HEK293 (cell line): Measurements from ENCODE around the gene SLC9A9.

Experiments used
- CTCF ChIA-PET: fragments of 350-600 bp; formaldehyde crosslinking; extraction: SDS; loops from one replicate; lab custom pipeline; 2021; ENCODE audit warnings: antibody characterized with exemption; lab: Yijun Ruan, JAX
- POLR2A ChIA-PET: fragments of 300-600 bp; formaldehyde crosslinking; extraction: SDS; loops from one replicate; lab custom pipeline; 2020; ENCODE audit warnings: antibody characterized with exemption, inconsistent platforms; lab: Yijun Ruan, JAX
- H3K27ac ChIP-seq: fragments of 200-500 bp; sonication (Bioruptor generic); 2 replicates; pipeline ENCODE4 v1.5.1; 2014; ENCODE audit warnings: low read depth, low read length, control low read depth, inconsistent platforms; ENCODE audit errors: extremely low read depth
- H3K36me3 ChIP-seq, 2 experiments: fragments of 200-500 bp in 1 of 2; sonication (Bioruptor generic) in 1 of 2; 1 replicate in 1 of 2; 2 replicates in 1 of 2; pipeline ENCODE4 v1.5.1; 2014 to 2017; ENCODE audit warnings: inconsistent platforms in 2 of 2, low read length in 2 of 2; ENCODE audit not compliant: control insufficient read depth in 2 of 2, insufficient read depth in 1 of 2
- H3K4me1 ChIP-seq: fragments of 200-500 bp; sonication (Bioruptor generic); 2 replicates; pipeline ENCODE4 v1.5.1; 2014; ENCODE audit warnings: mild to moderate bottlenecking, low read length, inconsistent platforms; ENCODE audit not compliant: control insufficient read depth, insufficient read depth
- H3K4me3 ChIP-seq: 2 replicates; pipeline ENCODE4 v1.5.1; 2011; ENCODE audit warnings: low read depth, mild to moderate bottlenecking, control low read depth, low read length, moderate library complexity
- H3K9me3 ChIP-seq: fragments of 200-500 bp; sonication (Bioruptor generic); 2 replicates; pipeline ENCODE4 v1.5.1; 2014; ENCODE audit warnings: low read depth, low read length, inconsistent platforms; ENCODE audit not compliant: control insufficient read depth, insufficient read depth
- GFI1B ChIP-seq: fragments of 450-650 bp; formaldehyde crosslinking; IDR thresholded peaks from 2 replicates; pipeline ENCODE4 v1.5.1; 2016; ENCODE audit warnings: missing biosample characterization, missing genetic modification characterization
- GLIS2 ChIP-seq: fragments of 450-650 bp; formaldehyde crosslinking; IDR thresholded peaks from 2 replicates; pipeline ENCODE4 v1.5.1; 2016; ENCODE audit warnings: missing biosample characterization, missing genetic modification characterization
- IKZF3 ChIP-seq: fragments of 450-650 bp; IDR thresholded peaks from 2 replicates; pipeline ENCODE4 v1.5.0; 2018; ENCODE audit warnings: missing biosample characterization, mild to moderate bottlenecking, missing genetic modification characterization, moderate library complexity
- YY2 ChIP-seq: fragments of 450-650 bp; formaldehyde crosslinking; IDR thresholded peaks from 2 replicates; pipeline ENCODE4 v1.5.1; 2016; ENCODE audit warnings: missing biosample characterization, missing genetic modification characterization
- ZBTB7A ChIP-seq: fragments of 450-650 bp; formaldehyde crosslinking; IDR thresholded peaks from 2 replicates; pipeline ENCODE4 v1.5.1; 2016; ENCODE audit warnings: low read depth, missing biosample characterization, missing genetic modification characterization
- ZFHX2 ChIP-seq: fragments of 450-650 bp; formaldehyde crosslinking; conservative IDR thresholded peaks from 2 replicates; pipeline ENCODE4 v1.5.1; 2016; ENCODE audit warnings: missing biosample characterization, missing genetic modification characterization
- ZNF10 ChIP-seq: fragments of 450-650 bp; formaldehyde crosslinking; IDR thresholded peaks from 2 replicates; pipeline ENCODE4 v1.5.1; 2017; ENCODE audit warnings: missing biosample characterization, missing genetic modification characterization
- ZNF146 ChIP-seq: fragments of 450-650 bp; formaldehyde crosslinking; IDR thresholded peaks from 2 replicates; pipeline ENCODE4 v1.5.1; 2016; ENCODE audit warnings: missing biosample characterization, missing genetic modification characterization
- ZNF155 ChIP-seq: fragments of 450-650 bp; formaldehyde crosslinking; IDR thresholded peaks from 2 replicates; pipeline ENCODE4 v1.5.1; 2016; ENCODE audit warnings: missing biosample characterization, missing genetic modification characterization
- ZNF174 ChIP-seq: fragments of 450-650 bp; formaldehyde crosslinking; IDR thresholded peaks from 2 replicates; pipeline ENCODE4 v1.5.0; 2017; ENCODE audit warnings: missing biosample characterization, mild to moderate bottlenecking, missing genetic modification characterization
- ZNF19 ChIP-seq: fragments of 450-650 bp; formaldehyde crosslinking; IDR thresholded peaks from 2 replicates; pipeline ENCODE4; 2016; ENCODE audit warnings: missing biosample characterization, missing genetic modification characterization, low read depth
- ZNF311 ChIP-seq: fragments of 450-650 bp; formaldehyde crosslinking; IDR thresholded peaks from 2 replicates; pipeline ENCODE4 v1.5.1; 2017; ENCODE audit warnings: missing biosample characterization, missing genetic modification characterization, borderline replicate concordance
- ZNF324 ChIP-seq: fragments of 450-650 bp; formaldehyde crosslinking; IDR thresholded peaks from 2 replicates; pipeline ENCODE4 v1.5.1; 2016; ENCODE audit warnings: missing biosample characterization, missing genetic modification characterization
- ZNF335 ChIP-seq: fragments of 450-650 bp; formaldehyde crosslinking; conservative IDR thresholded peaks from 2 replicates; pipeline ENCODE4 v1.5.1; 2016; ENCODE audit warnings: missing biosample characterization, missing genetic modification characterization
- ZNF350 ChIP-seq: fragments of 450-650 bp; formaldehyde crosslinking; IDR thresholded peaks from 2 replicates; pipeline ENCODE4 v1.5.0; 2017; ENCODE audit warnings: missing biosample characterization, mild to moderate bottlenecking, missing genetic modification characterization
- ZNF404 ChIP-seq: fragments of 450-650 bp; formaldehyde crosslinking; IDR thresholded peaks from 2 replicates; pipeline ENCODE4 v1.5.1; 2017; ENCODE audit warnings: missing biosample characterization, missing genetic modification characterization
- ZNF433 ChIP-seq: fragments of 450-650 bp; formaldehyde crosslinking; IDR thresholded peaks from 2 replicates; pipeline ENCODE4 v1.5.1; 2016; ENCODE audit warnings: missing biosample characterization, missing genetic modification characterization, low read depth
- ZNF501 ChIP-seq: fragments of 450-650 bp; formaldehyde crosslinking; IDR thresholded peaks from 2 replicates; pipeline ENCODE4 v1.5.1; 2016; ENCODE audit warnings: missing biosample characterization, missing genetic modification characterization
- ZNF521 ChIP-seq: fragments of 450-650 bp; formaldehyde crosslinking; IDR thresholded peaks from 2 replicates; pipeline ENCODE4 v1.5.1; 2017; ENCODE audit warnings: missing biosample characterization, mild to moderate bottlenecking, missing genetic modification characterization
- ZNF76 ChIP-seq: fragments of 450-650 bp; formaldehyde crosslinking; IDR thresholded peaks from 2 replicates; pipeline ENCODE4; 2016; ENCODE audit warnings: low read depth, missing biosample characterization, missing genetic modification characterization, borderline replicate concordance
- ZNF785 ChIP-seq: fragments of 450-650 bp; formaldehyde crosslinking; IDR thresholded peaks from 2 replicates; pipeline ENCODE4 v1.5.1; 2016; ENCODE audit warnings: missing biosample characterization, missing genetic modification characterization
- TF ChIP-seq, protein P1 (sequence below): fragments of 450-650 bp; formaldehyde crosslinking; IDR thresholded peaks from 2 replicates; pipeline ENCODE4 v1.5.1; 2016; ENCODE audit warnings: missing biosample characterization, missing genetic modification characterization, borderline replicate concordance
- TF ChIP-seq, protein P2 (sequence below): fragments of 450-650 bp; formaldehyde crosslinking; IDR thresholded peaks from 2 replicates; pipeline ENCODE4 v1.5.1; 2016; ENCODE audit warnings: missing biosample characterization, missing genetic modification characterization
- TF ChIP-seq, protein P3 (sequence below): fragments of 450-650 bp; formaldehyde crosslinking; IDR thresholded peaks from 2 replicates; pipeline ENCODE4 v1.5.1; 2016; ENCODE audit warnings: missing biosample characterization, missing genetic modification characterization

The SLC9A9 gene

DNA sequence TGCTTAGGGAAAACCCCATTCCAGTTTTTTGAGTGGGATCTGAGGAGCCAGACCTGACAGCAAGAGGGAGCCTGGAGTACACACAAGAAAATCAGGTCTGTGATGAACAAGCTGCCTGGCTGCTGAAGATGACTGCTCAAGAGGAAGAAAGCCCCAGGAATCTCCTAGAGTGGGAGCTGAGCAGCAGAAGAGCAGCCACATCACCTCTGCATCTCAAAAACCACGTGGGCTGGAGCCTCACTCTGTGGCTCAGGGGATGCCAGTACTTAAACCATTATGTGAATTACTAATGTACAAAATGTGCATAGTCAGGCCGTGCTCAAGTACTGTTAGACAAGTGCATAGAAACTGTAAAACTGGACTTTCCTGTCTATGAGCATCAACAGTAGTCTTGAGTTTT, 52.4 kb downstream of the SLC9A9 start:
- Histone ChIP-seq H3K4me3 (no peak overlapping the region), H3K36me3 (no peaks in the 10 kb centered on the region), H3K27ac (no peak overlapping the region), H3K4me1 (no peaks in the 10 kb centered on the region), H3K9me3 (no peaks in the 10 kb centered on the region)
- ChIA-PET CTCF (no interaction called here), POLR2A (no interaction called here)
- TF ChIP-seq ZNF350 (tag by site-specific recombination): no peak
- no peak for TF ChIP-seq ZNF311 (tag by site-specific recombination)
- TF ChIP-seq ZNF76: no peak
- no peak for TF ChIP-seq ZNF335 (tag by site-specific recombination)

DNA sequence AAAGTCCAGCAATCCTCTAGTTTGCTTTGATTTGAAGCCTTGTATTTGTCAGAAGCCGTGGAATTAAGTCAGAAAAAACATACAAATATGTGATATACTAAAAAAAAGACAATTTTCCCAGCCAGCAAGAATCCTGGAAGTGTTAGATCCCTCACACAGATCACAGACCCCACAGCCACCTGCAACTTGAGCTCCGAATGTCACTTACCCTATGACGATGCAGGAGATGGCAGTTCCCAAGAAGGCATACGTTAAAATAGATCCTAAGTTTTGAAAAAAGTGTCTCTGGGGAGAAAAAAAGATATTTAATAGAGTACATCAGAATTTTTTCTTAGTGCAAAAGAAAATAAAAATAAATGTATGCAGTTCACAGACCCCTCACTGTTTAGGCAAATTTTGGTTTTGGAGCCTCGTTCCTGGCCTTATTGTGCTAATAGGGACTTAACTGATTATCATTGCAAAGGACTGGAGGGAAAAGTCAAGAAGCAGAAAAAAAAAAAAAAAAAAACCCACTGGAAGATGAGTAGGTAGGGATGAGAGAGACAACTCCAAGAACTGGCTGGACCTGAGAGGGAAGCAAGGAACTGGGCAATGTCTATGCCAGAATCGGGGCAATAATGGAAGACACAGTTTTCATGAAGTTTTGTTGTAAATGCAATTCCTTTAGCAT, 53.3 kb downstream of the SLC9A9 start:
- H3K4me1 ChIP-seq: no peaks in the 10 kb centered on the region
- POLR2A ChIA-PET: no interaction called here
- TF ChIP-seq ZNF350 (tag by site-specific recombination) (no peak), ZNF501 (tag by site-specific recombination) (no peak), ZNF785 (tag by site-specific recombination) (no peak), ZNF404 (tag by site-specific recombination) (no peak), ZNF324 (no peak), ZNF155 (tag by site-specific recombination) (no peak), ZNF521 (tag by site-specific recombination) (no peak), ZNF10 (no peak)
- TF ChIP-seq, protein P1, sequence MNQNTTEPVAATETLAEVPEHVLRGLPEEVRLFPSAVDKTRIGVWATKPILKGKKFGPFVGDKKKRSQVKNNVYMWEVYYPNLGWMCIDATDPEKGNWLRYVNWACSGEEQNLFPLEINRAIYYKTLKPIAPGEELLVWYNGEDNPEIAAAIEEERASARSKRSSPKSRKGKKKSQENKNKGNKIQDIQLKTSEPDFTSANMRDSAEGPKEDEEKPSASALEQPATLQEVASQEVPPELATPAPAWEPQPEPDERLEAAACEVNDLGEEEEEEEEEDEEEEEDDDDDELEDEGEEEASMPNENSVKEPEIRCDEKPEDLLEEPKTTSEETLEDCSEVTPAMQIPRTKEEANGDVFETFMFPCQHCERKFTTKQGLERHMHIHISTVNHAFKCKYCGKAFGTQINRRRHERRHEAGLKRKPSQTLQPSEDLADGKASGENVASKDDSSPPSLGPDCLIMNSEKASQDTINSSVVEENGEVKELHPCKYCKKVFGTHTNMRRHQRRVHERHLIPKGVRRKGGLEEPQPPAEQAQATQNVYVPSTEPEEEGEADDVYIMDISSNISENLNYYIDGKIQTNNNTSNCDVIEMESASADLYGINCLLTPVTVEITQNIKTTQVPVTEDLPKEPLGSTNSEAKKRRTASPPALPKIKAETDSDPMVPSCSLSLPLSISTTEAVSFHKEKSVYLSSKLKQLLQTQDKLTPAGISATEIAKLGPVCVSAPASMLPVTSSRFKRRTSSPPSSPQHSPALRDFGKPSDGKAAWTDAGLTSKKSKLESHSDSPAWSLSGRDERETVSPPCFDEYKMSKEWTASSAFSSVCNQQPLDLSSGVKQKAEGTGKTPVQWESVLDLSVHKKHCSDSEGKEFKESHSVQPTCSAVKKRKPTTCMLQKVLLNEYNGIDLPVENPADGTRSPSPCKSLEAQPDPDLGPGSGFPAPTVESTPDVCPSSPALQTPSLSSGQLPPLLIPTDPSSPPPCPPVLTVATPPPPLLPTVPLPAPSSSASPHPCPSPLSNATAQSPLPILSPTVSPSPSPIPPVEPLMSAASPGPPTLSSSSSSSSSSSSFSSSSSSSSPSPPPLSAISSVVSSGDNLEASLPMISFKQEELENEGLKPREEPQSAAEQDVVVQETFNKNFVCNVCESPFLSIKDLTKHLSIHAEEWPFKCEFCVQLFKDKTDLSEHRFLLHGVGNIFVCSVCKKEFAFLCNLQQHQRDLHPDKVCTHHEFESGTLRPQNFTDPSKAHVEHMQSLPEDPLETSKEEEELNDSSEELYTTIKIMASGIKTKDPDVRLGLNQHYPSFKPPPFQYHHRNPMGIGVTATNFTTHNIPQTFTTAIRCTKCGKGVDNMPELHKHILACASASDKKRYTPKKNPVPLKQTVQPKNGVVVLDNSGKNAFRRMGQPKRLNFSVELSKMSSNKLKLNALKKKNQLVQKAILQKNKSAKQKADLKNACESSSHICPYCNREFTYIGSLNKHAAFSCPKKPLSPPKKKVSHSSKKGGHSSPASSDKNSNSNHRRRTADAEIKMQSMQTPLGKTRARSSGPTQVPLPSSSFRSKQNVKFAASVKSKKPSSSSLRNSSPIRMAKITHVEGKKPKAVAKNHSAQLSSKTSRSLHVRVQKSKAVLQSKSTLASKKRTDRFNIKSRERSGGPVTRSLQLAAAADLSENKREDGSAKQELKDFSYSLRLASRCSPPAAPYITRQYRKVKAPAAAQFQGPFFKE: no peak
- TF ChIP-seq, protein P2, sequence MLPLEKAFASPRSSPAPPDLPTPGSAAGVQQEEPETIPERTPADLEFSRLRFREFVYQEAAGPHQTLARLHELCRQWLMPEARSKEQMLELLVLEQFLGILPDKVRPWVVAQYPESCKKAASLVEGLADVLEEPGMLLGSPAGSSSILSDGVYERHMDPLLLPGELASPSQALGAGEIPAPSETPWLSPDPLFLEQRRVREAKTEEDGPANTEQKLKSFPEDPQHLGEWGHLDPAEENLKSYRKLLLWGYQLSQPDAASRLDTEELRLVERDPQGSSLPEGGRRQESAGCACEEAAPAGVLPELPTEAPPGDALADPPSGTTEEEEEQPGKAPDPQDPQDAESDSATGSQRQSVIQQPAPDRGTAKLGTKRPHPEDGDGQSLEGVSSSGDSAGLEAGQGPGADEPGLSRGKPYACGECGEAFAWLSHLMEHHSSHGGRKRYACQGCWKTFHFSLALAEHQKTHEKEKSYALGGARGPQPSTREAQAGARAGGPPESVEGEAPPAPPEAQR (tag by site-specific recombination): no peak
- TF ChIP-seq, all 188 proteins: peak for 0
- no peaks in the 10 kb centered on the region for H3K9me3 ChIP-seq
- no peaks in the 10 kb centered on the region for H3K36me3 ChIP-seq
- no peak overlapping the region for H3K27ac ChIP-seq
- CTCF ChIA-PET: no interaction called here
- H3K4me3 ChIP-seq: no peak overlapping the region

DNA sequence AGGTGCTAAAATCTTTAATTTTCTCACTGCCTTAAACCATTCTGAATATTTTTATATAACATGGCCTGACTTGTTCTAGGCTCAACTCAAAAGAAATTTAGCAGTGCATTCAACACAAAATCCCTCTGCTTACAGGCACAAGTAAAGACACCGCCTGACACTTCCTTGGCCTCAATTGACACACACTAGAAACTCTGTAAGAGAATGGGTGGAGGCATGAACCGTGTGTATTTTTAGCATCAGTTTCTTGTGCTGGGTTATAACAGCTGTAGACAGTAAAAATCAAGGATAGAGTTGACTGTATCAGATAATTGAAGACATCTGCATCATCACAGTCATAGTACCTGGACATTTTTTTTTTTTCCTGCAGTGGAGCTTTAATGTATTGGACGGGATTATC, 54.3 kb downstream of the SLC9A9 start:
- no peaks in the 10 kb centered on the region for H3K4me1 ChIP-seq
- H3K4me3 ChIP-seq: no peak overlapping the region
- POLR2A ChIA-PET: no interaction called here
- H3K9me3 ChIP-seq: no peaks in the 10 kb centered on the region
- H3K36me3 ChIP-seq: no peaks in the 10 kb centered on the region
- H3K27ac ChIP-seq: no peak overlapping the region
- CTCF ChIA-PET: no interaction called here
- TF ChIP-seq GFI1B (tag by site-specific recombination) (no peak), ZFHX2 (tag by site-specific recombination) (no peak), ZBTB7A (tag by site-specific recombination) (no peak), GLIS2 (no peak), ZNF19 (tag by site-specific recombination) (no peak), IKZF3 (tag by site-specific recombination) (no peak), ZNF311 (tag by site-specific recombination) (no peak), YY2 (tag by site-specific recombination) (no peak), ZNF174 (tag by site-specific recombination) (no peak), ZNF146 (tag by site-specific recombination) (no peak), ZNF433 (tag by site-specific recombination) (no peak)
- TF ChIP-seq, protein P3, sequence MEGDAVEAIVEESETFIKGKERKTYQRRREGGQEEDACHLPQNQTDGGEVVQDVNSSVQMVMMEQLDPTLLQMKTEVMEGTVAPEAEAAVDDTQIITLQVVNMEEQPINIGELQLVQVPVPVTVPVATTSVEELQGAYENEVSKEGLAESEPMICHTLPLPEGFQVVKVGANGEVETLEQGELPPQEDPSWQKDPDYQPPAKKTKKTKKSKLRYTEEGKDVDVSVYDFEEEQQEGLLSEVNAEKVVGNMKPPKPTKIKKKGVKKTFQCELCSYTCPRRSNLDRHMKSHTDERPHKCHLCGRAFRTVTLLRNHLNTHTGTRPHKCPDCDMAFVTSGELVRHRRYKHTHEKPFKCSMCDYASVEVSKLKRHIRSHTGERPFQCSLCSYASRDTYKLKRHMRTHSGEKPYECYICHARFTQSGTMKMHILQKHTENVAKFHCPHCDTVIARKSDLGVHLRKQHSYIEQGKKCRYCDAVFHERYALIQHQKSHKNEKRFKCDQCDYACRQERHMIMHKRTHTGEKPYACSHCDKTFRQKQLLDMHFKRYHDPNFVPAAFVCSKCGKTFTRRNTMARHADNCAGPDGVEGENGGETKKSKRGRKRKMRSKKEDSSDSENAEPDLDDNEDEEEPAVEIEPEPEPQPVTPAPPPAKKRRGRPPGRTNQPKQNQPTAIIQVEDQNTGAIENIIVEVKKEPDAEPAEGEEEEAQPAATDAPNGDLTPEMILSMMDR (tag by site-specific recombination): no peak
